Neural cell (in vitro differentiated cells): ENCODE data around the gene DOCK4.

Experiments
- EP300 ChIP-seq: fragments of 450-650 bp; conservative IDR thresholded peaks from 2 replicates; pipeline ENCODE4 v1.6.1; 2014; ENCODE audit warnings: antibody characterized with exemption, mild to moderate bottlenecking, moderate library complexity; ENCODE audit not compliant: poor library complexity, severe bottlenecking
- EZH2 ChIP-seq: fragments of 200-600, 300-800 bp; shearing (Covaris generic), sonication (generic); IDR thresholded peaks from 2 replicates; pipeline ENCODE4 v1.6.1; 2014; ENCODE audit warnings: antibody characterized with exemption, low read length, borderline replicate concordance, mild to moderate bottlenecking; ENCODE audit not compliant: insufficient read depth, poor library complexity, severe bottlenecking
- MXI1 ChIP-seq: fragments of 450-650 bp; conservative IDR thresholded peaks from 2 replicates; pipeline ENCODE4 v1.6.1; 2014; ENCODE audit warnings: antibody characterized with exemption, mild to moderate bottlenecking; ENCODE audit not compliant: poor library complexity, severe bottlenecking
- POLR2AphosphoS5 ChIP-seq: IDR thresholded peaks from 2 replicates; pipeline ENCODE4 v1.6.1; 2012
- RAD21 ChIP-seq: fragments of 450-650 bp; conservative IDR thresholded peaks from 2 replicates; pipeline ENCODE4 v1.6.1; 2014; ENCODE audit warnings: antibody characterized with exemption, mild to moderate bottlenecking, moderate library complexity
- TAF1 ChIP-seq: IDR thresholded peaks from 2 replicates; pipeline ENCODE4 v1.6.1; 2012; ENCODE audit warnings: low read depth
- TF ChIP-seq, protein P1 (sequence below): fragments of 450-650 bp; IDR thresholded peaks from 2 replicates; pipeline ENCODE4 v1.5.1; 2014; ENCODE audit warnings: antibody characterized with exemption, mild to moderate bottlenecking, moderate library complexity; ENCODE audit not compliant: poor library complexity, severe bottlenecking
- TF ChIP-seq, protein P2 (sequence below): IDR thresholded peaks from 2 replicates; pipeline ENCODE4 v1.6.1; 2012; ENCODE audit warnings: borderline replicate concordance

DNA sequence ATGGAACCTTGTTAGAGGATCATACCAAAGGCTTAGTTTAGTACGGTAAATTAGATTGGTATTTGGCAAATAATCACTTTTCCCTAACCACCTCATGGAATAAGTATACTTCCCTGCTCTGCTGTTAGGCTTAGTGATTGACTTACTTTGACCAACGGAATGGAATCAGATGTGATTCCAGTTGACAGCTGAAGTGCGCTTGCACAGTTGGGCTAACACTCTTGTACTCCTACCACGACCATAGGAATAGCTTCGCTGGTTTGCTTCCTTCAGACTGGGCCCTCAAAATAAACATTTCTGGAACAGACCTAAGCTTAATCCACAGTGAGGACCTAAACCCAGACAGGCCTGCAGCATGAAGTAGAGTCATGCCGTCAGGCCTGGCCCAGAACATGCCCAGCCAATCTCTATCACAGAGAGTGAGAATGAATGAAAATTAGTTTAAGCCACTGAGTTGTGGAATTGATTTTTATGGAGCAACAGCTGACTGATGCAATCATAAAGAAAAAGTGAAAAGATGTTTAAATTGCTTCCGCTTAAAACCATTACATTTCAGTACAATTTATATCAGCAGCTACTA is 122.3 kb downstream of the DOCK4 start:
- TF ChIP-seq, protein P1, sequence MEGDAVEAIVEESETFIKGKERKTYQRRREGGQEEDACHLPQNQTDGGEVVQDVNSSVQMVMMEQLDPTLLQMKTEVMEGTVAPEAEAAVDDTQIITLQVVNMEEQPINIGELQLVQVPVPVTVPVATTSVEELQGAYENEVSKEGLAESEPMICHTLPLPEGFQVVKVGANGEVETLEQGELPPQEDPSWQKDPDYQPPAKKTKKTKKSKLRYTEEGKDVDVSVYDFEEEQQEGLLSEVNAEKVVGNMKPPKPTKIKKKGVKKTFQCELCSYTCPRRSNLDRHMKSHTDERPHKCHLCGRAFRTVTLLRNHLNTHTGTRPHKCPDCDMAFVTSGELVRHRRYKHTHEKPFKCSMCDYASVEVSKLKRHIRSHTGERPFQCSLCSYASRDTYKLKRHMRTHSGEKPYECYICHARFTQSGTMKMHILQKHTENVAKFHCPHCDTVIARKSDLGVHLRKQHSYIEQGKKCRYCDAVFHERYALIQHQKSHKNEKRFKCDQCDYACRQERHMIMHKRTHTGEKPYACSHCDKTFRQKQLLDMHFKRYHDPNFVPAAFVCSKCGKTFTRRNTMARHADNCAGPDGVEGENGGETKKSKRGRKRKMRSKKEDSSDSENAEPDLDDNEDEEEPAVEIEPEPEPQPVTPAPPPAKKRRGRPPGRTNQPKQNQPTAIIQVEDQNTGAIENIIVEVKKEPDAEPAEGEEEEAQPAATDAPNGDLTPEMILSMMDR = no peak
- TF ChIP-seq TAF1 (no peak), POLR2AphosphoS5 (no peak), EZH2 (no peak), RAD21 (no peak), MXI1 (no peak), EP300 (no peak)
- TF ChIP-seq, protein P2, sequence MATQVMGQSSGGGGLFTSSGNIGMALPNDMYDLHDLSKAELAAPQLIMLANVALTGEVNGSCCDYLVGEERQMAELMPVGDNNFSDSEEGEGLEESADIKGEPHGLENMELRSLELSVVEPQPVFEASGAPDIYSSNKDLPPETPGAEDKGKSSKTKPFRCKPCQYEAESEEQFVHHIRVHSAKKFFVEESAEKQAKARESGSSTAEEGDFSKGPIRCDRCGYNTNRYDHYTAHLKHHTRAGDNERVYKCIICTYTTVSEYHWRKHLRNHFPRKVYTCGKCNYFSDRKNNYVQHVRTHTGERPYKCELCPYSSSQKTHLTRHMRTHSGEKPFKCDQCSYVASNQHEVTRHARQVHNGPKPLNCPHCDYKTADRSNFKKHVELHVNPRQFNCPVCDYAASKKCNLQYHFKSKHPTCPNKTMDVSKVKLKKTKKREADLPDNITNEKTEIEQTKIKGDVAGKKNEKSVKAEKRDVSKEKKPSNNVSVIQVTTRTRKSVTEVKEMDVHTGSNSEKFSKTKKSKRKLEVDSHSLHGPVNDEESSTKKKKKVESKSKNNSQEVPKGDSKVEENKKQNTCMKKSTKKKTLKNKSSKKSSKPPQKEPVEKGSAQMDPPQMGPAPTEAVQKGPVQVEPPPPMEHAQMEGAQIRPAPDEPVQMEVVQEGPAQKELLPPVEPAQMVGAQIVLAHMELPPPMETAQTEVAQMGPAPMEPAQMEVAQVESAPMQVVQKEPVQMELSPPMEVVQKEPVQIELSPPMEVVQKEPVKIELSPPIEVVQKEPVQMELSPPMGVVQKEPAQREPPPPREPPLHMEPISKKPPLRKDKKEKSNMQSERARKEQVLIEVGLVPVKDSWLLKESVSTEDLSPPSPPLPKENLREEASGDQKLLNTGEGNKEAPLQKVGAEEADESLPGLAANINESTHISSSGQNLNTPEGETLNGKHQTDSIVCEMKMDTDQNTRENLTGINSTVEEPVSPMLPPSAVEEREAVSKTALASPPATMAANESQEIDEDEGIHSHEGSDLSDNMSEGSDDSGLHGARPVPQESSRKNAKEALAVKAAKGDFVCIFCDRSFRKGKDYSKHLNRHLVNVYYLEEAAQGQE = no peak
